GM12865 (cell line): ENCODE measurements around the gene KRTAP4-11.
"Not testable (repeated sequence)": the region's sequence is repeated elsewhere in the genome, so short reads cannot be mapped to it uniquely, and the experiment has no call there.

Experiments used
- DNase-seq: peaks from one replicate; pipeline ENCODE4 v3.0.0; 2010; ENCODE audit warnings: low read depth
- H3K4me3 ChIP-seq: 2 replicates; pipeline ENCODE4 v1.5.1; 2011; ENCODE audit warnings: mild to moderate bottlenecking, low read depth, low read length, control low read depth
- CTCF ChIP-seq: IDR thresholded peaks from 2 replicates; pipeline ENCODE4 v1.5.1; 2011; ENCODE audit warnings: low read length, control low read depth, low read depth, inconsistent platforms; ENCODE audit not compliant: insufficient read depth; ENCODE audit errors: missing control alignments

The KRTAP4-11 gene

GRCh38 chr17:41117846-41118386, at the start of gene KRTAP4-11:
Gene KRTAP4-11 (minus strand): TSS chr17:41118373. CDS start chr17:41118315, 58 bp downstream.
- DNase-seq, H3K4me3 ChIP-seq: not testable (repeated sequence)

GRCh38 chr17:41167561-41167960, 49.4 kb upstream of the KRTAP4-11 start:
- H3K4me3 ChIP-seq = no peak overlapping the region
- TF ChIP-seq CTCF = no peak
- DNase-seq = no peak

- DNase-seq = no peak
- H3K4me3 ChIP-seq = no peak overlapping the region
- TF ChIP-seq CTCF = no peak
Measured at GRCh38 chr17:41163828-41164227, 45.7 kb upstream of the KRTAP4-11 start.

GRCh38 chr17:41160648-41161047, 42.5 kb upstream of the KRTAP4-11 start, which contains the start of gene KRTAP4-4:
Gene KRTAP4-4 (minus strand): TSS chr17:41160748. CDS start chr17:41160691, 57 bp downstream.
- TF ChIP-seq CTCF = no peak
- H3K4me3 ChIP-seq = no peak within 1 kb of the TSS
- no peak for DNase-seq

GRCh38 chr17:41160190-41160589, 42.0 kb upstream of the KRTAP4-11 start:
- not testable (repeated sequence) for DNase-seq, H3K4me3 ChIP-seq

- no peak for TF ChIP-seq CTCF
- DNase-seq = no peak
- H3K4me3 ChIP-seq = no peak overlapping the region
Measured at GRCh38 chr17:41153856-41154255, 35.7 kb upstream of the KRTAP4-11 start.

- no peak for TF ChIP-seq CTCF
- H3K4me3 ChIP-seq = no peak overlapping the region
- no peak for DNase-seq
Measured at GRCh38 chr17:41151525-41151924, 33.4 kb upstream of the KRTAP4-11 start.

- no peak overlapping the region for H3K4me3 ChIP-seq
- DNase-seq = no peak
- no peak for TF ChIP-seq CTCF
Measured at GRCh38 chr17:41150026-41150425, 31.9 kb upstream of the KRTAP4-11 start.
